Glutamatergic neuron (in vitro differentiated cells): ENCODE measurements around the gene CDK14. TPM values are rescaled to one million over a fixed set of nuclear protein-coding genes. Genes with fewer than 3 reads are reported as not detected.

Source experiments
- DNase-seq: peaks from one replicate; pipeline ENCODE4 v3.0.0; 2022
- H3K27ac Mint-ChIP-seq: one replicate; pipeline ENCODE4 v1.8.0; 2020; ENCODE audit warnings: mild to moderate bottlenecking, mixed read lengths, inconsistent platforms; ENCODE audit not compliant: unreplicated experiment
- H3K27me3 Mint-ChIP-seq: one replicate; pipeline ENCODE4 v1.8.0; 2020; ENCODE audit warnings: mild to moderate bottlenecking, moderate library complexity, mixed read lengths, inconsistent platforms; ENCODE audit not compliant: unreplicated experiment
- H3K36me3 Mint-ChIP-seq: one replicate; pipeline ENCODE4 v1.8.0; 2020; ENCODE audit warnings: mild to moderate bottlenecking, mixed read lengths, inconsistent platforms; ENCODE audit not compliant: unreplicated experiment
- H3K4me1 Mint-ChIP-seq: one replicate; pipeline ENCODE4 v1.8.0; 2020; ENCODE audit warnings: mild to moderate bottlenecking, low read depth, mixed read lengths, inconsistent platforms; ENCODE audit not compliant: unreplicated experiment
- H3K4me3 Mint-ChIP-seq: one replicate; pipeline ENCODE4 v1.8.0; 2020; ENCODE audit warnings: mild to moderate bottlenecking, mixed read lengths, inconsistent platforms; ENCODE audit not compliant: unreplicated experiment
- H3K9me3 Mint-ChIP-seq: one replicate; pipeline ENCODE4 v1.8.0; 2020; ENCODE audit warnings: mild to moderate bottlenecking, moderate library complexity, mixed read lengths, inconsistent platforms; ENCODE audit not compliant: unreplicated experiment
- CTCF ChIP-seq: fragments of 200-600 bp; sonication (generic); IDR thresholded peaks from one replicate; pipeline ENCODE4 v1.5.0; 2021; ENCODE audit not compliant: partially characterized antibody, unreplicated experiment
- long read RNA-seq: library from polyadenylated mRNA; unstranded; transcript quantifications from one replicate; pipeline ENCODE4 v2.0.0, GENCODE V29; 2020; ENCODE audit not compliant: unreplicated experiment
- total RNA-seq: library from RNA; stranded (reverse); fragmentation: NEBNext Ultra II Directional; extraction: Animal tissue kit (Norgen Biotek cat#: 25700); gene quantifications from one replicate; pipeline ENCODE4 v1.2.1, GENCODE V29; 2021; ENCODE audit not compliant: unreplicated experiment

Gene CDK14
- total RNA-seq, result 96.5 TPM
- long read RNA-seq, full-length matches to known transcripts, result 3 of 9 reads
- long read RNA-seq, partial matches to known transcripts, result 1 of 9 reads
- long read RNA-seq, other reads (novel, unspliced or antisense), result 5 of 9 reads

GRCh38 chr7:90595801-90596670 lies at the start of gene CDK14:
Gene CDK14 (plus strand): TSS chr7:90596321. CDS start chr7:90596628, 307 bp downstream.
- peak within 1 kb of the TSS; percentile 95 for H3K27ac Mint-ChIP-seq
- peaks cover 9% of the 10 kb centered on the region for H3K9me3 Mint-ChIP-seq
- peaks cover 7% of the 10 kb centered on the region for H3K27me3 Mint-ChIP-seq
- peak; percentile 74 for TF ChIP-seq CTCF
- H3K36me3 Mint-ChIP-seq, result no peaks in the 10 kb centered on the region
- H3K4me3 Mint-ChIP-seq, result peak within 1 kb of the TSS; percentile 96
- H3K4me1 Mint-ChIP-seq, result peaks cover 20% of the 10 kb centered on the region
- peak; percentile 94 for DNase-seq

- no peaks in the 10 kb centered on the region for H3K27me3 Mint-ChIP-seq
- H3K9me3 Mint-ChIP-seq, result peaks cover 1% of the 10 kb centered on the region
- H3K36me3 Mint-ChIP-seq, result no peaks in the 10 kb centered on the region
- DNase-seq, result no peak
- H3K27ac Mint-ChIP-seq, result no peak overlapping the region
- TF ChIP-seq CTCF, result no peak
- H3K4me3 Mint-ChIP-seq, result no peak overlapping the region
- peaks cover 4% of the 10 kb centered on the region for H3K4me1 Mint-ChIP-seq
These were observed 45.1 kb upstream of the CDK14 start for GRCh38 chr7:90551036-90551435.

DNA sequence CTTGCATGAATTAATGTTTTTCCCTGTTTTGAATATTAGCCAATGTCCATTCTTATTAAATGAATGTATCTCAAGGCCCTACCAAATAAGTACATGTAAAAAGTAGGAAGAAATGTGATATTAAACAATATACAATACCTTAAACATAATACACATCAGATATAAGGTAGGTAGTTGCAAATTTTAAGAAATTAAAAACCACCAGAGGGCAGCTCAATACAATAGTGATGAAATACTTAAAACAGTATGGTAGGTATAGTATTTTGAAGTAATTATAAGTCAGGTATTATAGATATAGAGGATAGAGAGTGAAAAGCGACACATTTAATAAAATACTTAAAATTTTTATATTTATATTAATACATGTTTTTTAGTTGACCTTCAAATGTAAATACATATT lies 43.6 kb upstream of the CDK14 start:
- Mint-ChIP-seq H3K36me3 (no peaks in the 10 kb centered on the region), H3K4me3 (no peak overlapping the region), H3K4me1 (peaks cover 4% of the 10 kb centered on the region), H3K27ac (no peak overlapping the region), H3K27me3 (no peaks in the 10 kb centered on the region), H3K9me3 (no peaks in the 10 kb centered on the region)
- DNase-seq, result no peak
- TF ChIP-seq CTCF, result no peak

GRCh38 chr7:90560730-90561129 lies 35.4 kb upstream of the CDK14 start:
- Mint-ChIP-seq H3K4me3 (no peak overlapping the region), H3K27me3 (no peaks in the 10 kb centered on the region), H3K36me3 (no peaks in the 10 kb centered on the region), H3K9me3 (no peaks in the 10 kb centered on the region), H3K4me1 (no peaks in the 10 kb centered on the region), H3K27ac (no peak overlapping the region)
- DNase-seq, result no peak
- TF ChIP-seq CTCF, result no peak

- TF ChIP-seq CTCF, result no peak
- H3K27me3 Mint-ChIP-seq, result no peaks in the 10 kb centered on the region
- H3K9me3 Mint-ChIP-seq, result no peaks in the 10 kb centered on the region
- no peaks in the 10 kb centered on the region for H3K36me3 Mint-ChIP-seq
- H3K27ac Mint-ChIP-seq, result no peak overlapping the region
- H3K4me3 Mint-ChIP-seq, result no peak overlapping the region
- H3K4me1 Mint-ChIP-seq, result no peaks in the 10 kb centered on the region
- DNase-seq, result no peak
These were observed 32.8 kb upstream of the CDK14 start for GRCh38 chr7:90563286-90563685.
